Stimulated activated memory B cell treated with anti-CD40 and anti-IgM and Interleukin-4, amounts not matched to agents 10 μg/mL and 1 μg/mL and 100 μg/mL, for 72 hours (primary cell): ENCODE data around the gene ANKRD44.

Experiments used
- ATAC-seq: fragments of 150-1000 bp; cut with Tn5 transposase; 2 replicates; pipeline ENCODE4 v1.10.0; 2021
- H3K27ac Mint-ChIP-seq: one replicate; pipeline ENCODE4 v1.8.0; 2022; ENCODE audit warnings: mild to moderate bottlenecking, mixed read lengths
- H3K27me3 Mint-ChIP-seq: one replicate; pipeline ENCODE4 v1.8.0; 2022; ENCODE audit warnings: mixed read lengths
- H3K36me3 Mint-ChIP-seq: one replicate; pipeline ENCODE4 v1.8.0; 2022; ENCODE audit warnings: mixed read lengths
- H3K4me1 Mint-ChIP-seq: one replicate; pipeline ENCODE4 v1.8.0; 2022; ENCODE audit warnings: mixed read lengths
- H3K4me3 Mint-ChIP-seq: one replicate; pipeline ENCODE4 v1.8.0; 2022; ENCODE audit warnings: mild to moderate bottlenecking, moderate library complexity, mixed read lengths
- H3K9me3 Mint-ChIP-seq: one replicate; pipeline ENCODE4 v1.8.0; 2022; ENCODE audit warnings: mixed read lengths

The ANKRD44 gene

DNA sequence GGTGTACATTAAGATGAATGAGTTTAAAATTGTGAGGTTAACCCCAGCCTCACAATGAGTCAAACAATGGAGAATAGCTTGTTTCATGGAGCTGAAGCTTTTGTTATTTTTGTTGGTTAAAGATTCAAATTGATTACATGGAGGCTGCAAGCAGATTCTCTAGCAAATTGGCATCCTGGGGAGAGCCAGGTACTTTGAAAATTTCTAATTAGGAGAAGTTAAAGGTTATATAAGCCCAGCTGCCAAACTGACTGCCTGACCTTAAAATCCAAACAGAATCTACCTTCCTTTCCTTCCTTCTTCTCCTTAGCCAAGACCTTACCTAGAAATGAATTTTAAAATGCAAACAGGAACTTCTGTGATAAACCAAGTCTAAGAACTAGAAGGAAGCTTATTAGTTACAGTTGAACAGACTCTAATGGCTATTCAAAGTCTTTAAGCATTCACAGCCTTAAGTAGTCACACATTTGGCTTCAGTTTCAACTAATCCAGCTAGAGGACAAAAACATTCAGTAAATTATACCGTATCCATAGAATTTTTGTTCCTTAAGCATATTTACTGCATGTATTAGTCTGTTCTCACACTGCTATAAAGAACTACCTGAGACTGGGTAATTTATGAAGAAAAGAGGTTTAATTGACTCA lies 352.6 kb downstream of the ANKRD44 start:
- peaks cover 3% of the 10 kb centered on the region for H3K9me3 Mint-ChIP-seq
- H3K27ac Mint-ChIP-seq, result no peak overlapping the region
- no peaks in the 10 kb centered on the region for H3K36me3 Mint-ChIP-seq
- H3K27me3 Mint-ChIP-seq, result peaks cover 9% of the 10 kb centered on the region
- H3K4me3 Mint-ChIP-seq, result no peak overlapping the region
- no peak for ATAC-seq
- no peaks in the 10 kb centered on the region for H3K4me1 Mint-ChIP-seq

DNA sequence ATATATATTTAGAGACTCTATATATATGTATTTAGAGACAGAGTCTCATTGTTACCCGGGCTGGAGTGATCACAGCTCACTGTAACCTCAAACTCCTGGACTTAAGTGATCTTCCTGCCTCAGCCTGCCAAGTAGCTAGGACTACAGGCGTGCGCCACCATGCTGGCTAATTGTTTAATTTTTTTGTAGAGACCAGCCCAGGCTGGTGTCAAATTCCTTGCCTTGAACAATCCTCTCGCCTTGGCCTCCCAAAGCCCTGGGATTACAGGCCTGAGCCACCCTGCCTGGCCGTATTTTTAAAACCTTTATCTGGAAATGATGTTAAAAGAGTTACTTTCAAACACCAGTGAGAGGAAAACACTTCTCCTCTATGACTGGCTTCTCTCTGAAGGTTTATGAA lies 353.1 kb downstream of the ANKRD44 start:
- peaks cover 9% of the 10 kb centered on the region for H3K27me3 Mint-ChIP-seq

DNA sequence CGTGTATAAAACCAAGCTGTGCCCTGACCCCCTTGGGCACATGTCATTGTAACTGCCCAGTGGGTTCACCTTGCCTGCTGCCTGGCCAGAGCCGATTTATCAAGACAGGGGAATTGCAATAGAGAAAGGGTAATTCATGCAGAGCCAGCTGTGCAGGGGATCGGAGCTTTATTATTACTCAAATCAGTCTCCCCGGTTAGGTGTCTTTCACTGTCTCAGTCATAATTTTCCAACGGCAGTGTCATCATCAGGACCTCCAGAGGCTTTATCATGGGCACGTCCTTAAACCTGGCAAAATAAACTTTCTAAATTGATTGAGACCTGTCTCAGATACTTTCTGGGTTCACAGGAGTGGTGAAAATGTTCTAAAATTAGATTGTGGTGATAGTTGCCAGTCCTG lies 354.5 kb downstream of the ANKRD44 start:
- no peak overlapping the region for H3K27ac Mint-ChIP-seq
- no peaks in the 10 kb centered on the region for H3K4me1 Mint-ChIP-seq
- peaks cover 3% of the 10 kb centered on the region for H3K9me3 Mint-ChIP-seq
- peaks cover 9% of the 10 kb centered on the region for H3K27me3 Mint-ChIP-seq
- no peak overlapping the region for H3K4me3 Mint-ChIP-seq
- no peak for ATAC-seq
- no peaks in the 10 kb centered on the region for H3K36me3 Mint-ChIP-seq

More for the DNA sequence above, 353.1 kb downstream of the ANKRD44 start:
- no peak for ATAC-seq
- Mint-ChIP-seq H3K36me3 (no peaks in the 10 kb centered on the region), H3K4me3 (no peak overlapping the region), H3K27ac (no peak overlapping the region), H3K4me1 (no peaks in the 10 kb centered on the region), H3K9me3 (peaks cover 3% of the 10 kb centered on the region)

DNA sequence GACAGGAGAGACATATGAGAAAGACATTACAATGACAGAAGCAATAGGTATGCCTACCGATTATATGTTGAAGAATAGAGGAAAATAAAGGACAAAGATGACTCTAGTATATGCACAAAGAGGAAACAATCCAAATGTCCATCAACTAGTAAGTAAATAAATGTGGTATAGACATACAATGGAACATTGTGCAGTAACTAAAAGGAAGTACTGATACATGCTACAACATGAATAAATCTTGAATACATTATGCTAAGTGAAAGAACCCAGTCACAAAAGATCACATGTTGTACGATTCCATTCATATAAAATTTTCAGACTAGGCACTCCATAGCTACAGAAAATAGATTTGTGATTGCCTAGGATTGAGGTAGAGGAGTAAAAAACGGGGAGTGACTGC lies 355.5 kb downstream of the ANKRD44 start:
- no peak overlapping the region for H3K4me3 Mint-ChIP-seq
- no peaks in the 10 kb centered on the region for H3K36me3 Mint-ChIP-seq
- H3K4me1 Mint-ChIP-seq, result no peaks in the 10 kb centered on the region
- H3K27ac Mint-ChIP-seq, result no peak overlapping the region
- H3K9me3 Mint-ChIP-seq, result peaks cover 3% of the 10 kb centered on the region
- H3K27me3 Mint-ChIP-seq, result peaks cover 9% of the 10 kb centered on the region
- ATAC-seq, result no peak

DNA sequence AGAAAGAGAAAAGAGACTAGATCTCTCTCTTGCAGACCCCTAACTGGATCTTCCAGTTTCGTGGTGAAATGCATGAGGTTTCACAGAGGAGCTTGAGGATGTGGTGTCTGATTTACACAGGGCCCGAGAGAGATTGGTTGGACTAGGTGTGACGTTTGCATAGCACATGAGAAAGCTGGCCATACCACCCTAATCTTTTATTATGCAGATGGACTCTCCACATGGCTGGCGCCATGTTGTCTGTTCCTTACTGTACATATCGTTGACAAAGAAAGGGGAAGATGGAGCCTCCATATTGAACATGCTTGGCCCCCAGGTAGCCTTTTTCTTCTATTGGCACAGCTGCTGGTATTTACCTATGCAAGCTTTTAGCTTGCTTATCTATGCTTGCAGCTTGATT lies 356.6 kb downstream of the ANKRD44 start:
- Mint-ChIP-seq H3K4me1 (no peaks in the 10 kb centered on the region), H3K36me3 (no peaks in the 10 kb centered on the region), H3K27ac (no peak overlapping the region), H3K9me3 (peaks cover 3% of the 10 kb centered on the region), H3K4me3 (no peak overlapping the region), H3K27me3 (peaks cover 9% of the 10 kb centered on the region)
- no peak for ATAC-seq

DNA sequence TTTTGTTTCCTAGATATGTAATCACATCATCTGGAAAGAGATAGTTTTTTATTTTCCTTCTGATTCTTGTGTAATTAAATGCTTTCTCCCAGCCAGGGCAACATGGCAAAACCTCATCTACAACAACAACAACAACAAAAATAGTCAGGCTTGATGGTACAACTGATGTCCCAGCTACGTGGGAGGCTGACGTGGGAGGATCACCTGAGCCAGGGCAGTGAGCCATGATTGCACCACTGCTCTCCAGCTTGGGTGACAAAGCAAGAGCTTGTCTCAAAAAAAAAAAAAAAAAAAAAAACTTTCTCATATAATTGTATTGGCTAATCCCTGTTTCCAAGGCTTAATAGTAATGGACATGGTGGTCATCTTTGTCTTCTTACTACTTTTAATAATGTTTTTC lies 357.6 kb downstream of the ANKRD44 start:
- no peak overlapping the region for H3K27ac Mint-ChIP-seq
- H3K4me1 Mint-ChIP-seq, result no peaks in the 10 kb centered on the region
- H3K27me3 Mint-ChIP-seq, result peaks cover 9% of the 10 kb centered on the region
- H3K36me3 Mint-ChIP-seq, result no peaks in the 10 kb centered on the region
- H3K9me3 Mint-ChIP-seq, result no peaks in the 10 kb centered on the region
- H3K4me3 Mint-ChIP-seq, result no peak overlapping the region
- ATAC-seq, result no peak

DNA sequence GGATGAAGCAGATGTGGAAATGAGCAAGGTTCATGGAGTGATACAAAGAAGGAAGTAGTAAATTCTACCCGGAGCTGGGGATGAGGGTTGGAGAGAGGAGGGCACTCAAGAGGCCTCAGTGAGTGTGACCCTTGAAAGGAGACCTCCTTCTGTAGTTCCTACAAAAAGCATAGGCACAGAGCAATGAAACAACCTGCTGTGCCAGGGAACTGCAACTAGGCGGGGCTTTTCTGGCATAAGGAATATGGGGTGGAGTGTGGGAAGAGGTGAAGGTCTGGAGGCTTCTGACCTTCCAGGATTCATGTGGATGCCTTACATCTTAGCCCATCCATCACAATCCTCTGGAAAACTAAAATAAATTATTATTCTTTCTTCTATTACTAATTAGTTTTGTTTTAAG lies 358.6 kb downstream of the ANKRD44 start:
- H3K4me1 Mint-ChIP-seq, result no peaks in the 10 kb centered on the region
- H3K9me3 Mint-ChIP-seq, result no peaks in the 10 kb centered on the region
- no peak for ATAC-seq
- H3K27ac Mint-ChIP-seq, result no peak overlapping the region
- H3K27me3 Mint-ChIP-seq, result peaks cover 9% of the 10 kb centered on the region
- no peaks in the 10 kb centered on the region for H3K36me3 Mint-ChIP-seq
- H3K4me3 Mint-ChIP-seq, result no peak overlapping the region

DNA sequence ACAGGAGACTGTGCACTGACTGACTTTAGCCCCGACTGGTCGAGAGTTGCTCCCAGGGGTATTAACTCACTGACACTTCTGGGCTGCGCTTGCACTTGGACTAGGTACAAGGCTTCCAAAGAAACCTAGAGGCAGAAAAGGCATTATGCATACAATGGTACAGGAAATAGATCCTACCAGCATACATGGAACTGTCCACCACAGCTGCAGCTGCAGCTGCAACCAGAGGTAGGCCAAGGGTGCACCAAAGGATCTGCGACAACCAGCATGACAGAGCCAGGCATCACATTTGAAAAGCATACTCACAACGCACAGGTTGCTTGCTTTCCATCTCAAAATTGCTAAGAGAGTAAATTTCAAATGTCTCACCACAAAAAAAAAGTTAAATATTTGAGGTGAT lies 361.5 kb downstream of the ANKRD44 start:
- no peak for ATAC-seq
- Mint-ChIP-seq H3K4me1 (peaks cover 6% of the 10 kb centered on the region), H3K27ac (no peak overlapping the region), H3K36me3 (no peaks in the 10 kb centered on the region), H3K27me3 (peaks cover 8% of the 10 kb centered on the region), H3K4me3 (no peak overlapping the region), H3K9me3 (no peaks in the 10 kb centered on the region)

DNA sequence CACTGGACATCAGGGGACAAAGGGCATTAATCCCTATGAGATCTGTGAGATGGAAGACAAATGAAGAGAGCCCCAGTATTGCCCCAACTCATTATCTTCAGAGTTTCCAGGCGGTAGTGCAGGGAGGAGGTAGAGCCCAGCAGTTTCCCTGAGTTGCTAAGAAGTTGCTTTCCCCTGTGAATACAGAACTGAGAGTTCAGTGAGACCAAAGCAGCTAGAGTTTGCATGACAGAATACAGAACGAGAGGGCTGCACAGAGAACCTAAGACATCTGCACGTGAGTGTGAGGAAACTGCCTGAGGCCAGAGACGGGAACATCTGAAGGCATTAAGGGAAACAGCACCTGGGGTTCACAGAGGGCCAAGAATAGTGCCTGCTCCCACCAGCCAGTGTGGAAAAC lies 366.0 kb downstream of the ANKRD44 start:
- Mint-ChIP-seq H3K4me1 (peaks cover 6% of the 10 kb centered on the region), H3K27me3 (peaks cover 8% of the 10 kb centered on the region), H3K4me3 (no peak overlapping the region)

DNA sequence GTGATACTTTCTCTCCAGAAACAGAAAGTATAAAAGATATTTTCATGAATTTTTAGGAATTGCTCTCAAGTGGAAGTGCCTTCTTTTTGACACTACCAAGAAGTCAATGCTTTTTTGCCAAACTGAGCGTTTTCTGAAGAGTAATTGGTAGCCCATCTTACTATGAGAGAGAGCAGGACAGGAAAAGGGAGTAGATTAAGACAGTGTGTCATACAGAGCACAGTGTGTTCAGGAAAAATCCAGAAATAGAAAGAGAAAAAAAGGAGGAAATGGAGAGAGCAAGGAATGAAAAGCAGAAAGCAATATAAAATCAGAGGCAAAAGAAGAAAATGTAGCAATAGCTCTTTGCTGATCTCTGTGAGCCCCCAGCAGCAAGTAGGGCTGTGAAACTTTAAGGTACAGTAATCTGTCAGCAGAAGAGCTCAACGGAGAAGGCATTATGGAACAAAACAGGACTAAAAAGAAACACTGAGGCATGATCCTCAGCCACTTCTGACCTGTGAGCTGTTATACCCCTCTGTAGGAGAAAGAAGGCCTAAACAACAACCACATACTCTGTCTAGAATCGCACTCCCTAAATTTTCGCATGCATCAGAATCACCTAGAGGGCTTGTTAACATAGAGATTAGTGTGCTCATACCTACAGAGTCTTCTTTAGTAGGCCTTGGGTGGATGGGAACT lies 369.0 kb downstream of the ANKRD44 start:
- H3K9me3 Mint-ChIP-seq, result no peaks in the 10 kb centered on the region
- no peak overlapping the region for H3K4me3 Mint-ChIP-seq
- H3K4me1 Mint-ChIP-seq, result peaks cover 6% of the 10 kb centered on the region
- ATAC-seq, result no peak
- no peak overlapping the region for H3K27ac Mint-ChIP-seq
- no peaks in the 10 kb centered on the region for H3K36me3 Mint-ChIP-seq
- H3K27me3 Mint-ChIP-seq, result peaks cover 8% of the 10 kb centered on the region

More for the DNA sequence above, 366.0 kb downstream of the ANKRD44 start:
- no peak overlapping the region for H3K27ac Mint-ChIP-seq
- H3K9me3 Mint-ChIP-seq, result no peaks in the 10 kb centered on the region
- peak; percentile 88 for ATAC-seq
- H3K36me3 Mint-ChIP-seq, result no peaks in the 10 kb centered on the region

DNA sequence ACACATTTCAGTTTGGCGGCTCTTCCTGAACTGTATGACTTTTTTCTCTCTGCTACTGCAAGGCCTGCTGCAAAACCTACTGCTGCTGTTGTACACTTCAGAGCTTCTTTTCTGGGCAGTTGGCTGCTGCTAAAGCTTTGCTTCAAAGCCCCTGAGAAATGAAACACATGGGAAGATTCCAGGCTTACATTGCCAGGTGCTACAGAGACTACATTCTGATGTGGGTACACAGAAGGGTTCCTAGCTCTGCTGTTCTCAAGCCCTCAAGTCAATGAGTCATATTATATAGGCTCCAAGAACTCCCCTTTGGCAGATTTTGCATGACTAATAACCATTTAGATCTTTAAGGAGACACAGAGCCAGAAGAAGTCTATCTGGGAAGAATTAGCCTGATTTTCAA lies 371.2 kb downstream of the ANKRD44 start:
- H3K9me3 Mint-ChIP-seq, result no peaks in the 10 kb centered on the region
- no peak overlapping the region for H3K4me3 Mint-ChIP-seq
- H3K27me3 Mint-ChIP-seq, result peaks cover under 1% of the 10 kb centered on the region
- no peaks in the 10 kb centered on the region for H3K36me3 Mint-ChIP-seq
- no peaks in the 10 kb centered on the region for H3K4me1 Mint-ChIP-seq
- H3K27ac Mint-ChIP-seq, result no peak overlapping the region
- no peak for ATAC-seq
